PFSK-1 (cell line): ENCODE data around the gene WBP1L.

ENCODE experiments used
- FOXP2 ChIP-seq: optimal IDR thresholded peaks from 2 replicates; pipeline ENCODE3; 2011; ENCODE audit warnings: borderline replicate concordance, control low read depth, inconsistent platforms; ENCODE audit not compliant: insufficient read depth; ENCODE audit errors: extremely low read length, extremely low read depth
- POLR2AphosphoS5 ChIP-seq: IDR thresholded peaks from 2 replicates; pipeline ENCODE4 v1.6.1; 2012; ENCODE audit warnings: low read depth, mild to moderate bottlenecking, control low read depth, low read length, moderate library complexity
- REST ChIP-seq, 2 experiments: IDR thresholded peaks; 2 replicates each; pipeline versions ENCODE4 v1.6.1 to v1.8.0; 2011 to 2012; ENCODE audit warnings: low read depth in 2 of 2, low read length in 2 of 2, control low read depth in 1 of 2, inconsistent platforms in 1 of 2, mild to moderate bottlenecking in 1 of 2, moderate library complexity in 1 of 2; ENCODE audit not compliant: insufficient read depth in 1 of 2
- SIN3A ChIP-seq: IDR thresholded peaks from 2 replicates; pipeline ENCODE4 v1.6.1; 2012; ENCODE audit warnings: mild to moderate bottlenecking, low read length, moderate library complexity, borderline replicate concordance; ENCODE audit not compliant: insufficient read depth
- TAF1 ChIP-seq: IDR thresholded peaks from 2 replicates; pipeline ENCODE4 v1.6.1; 2012; ENCODE audit warnings: low read length, control low read depth, borderline replicate concordance; ENCODE audit not compliant: insufficient read depth

WBP1L gene

DNA sequence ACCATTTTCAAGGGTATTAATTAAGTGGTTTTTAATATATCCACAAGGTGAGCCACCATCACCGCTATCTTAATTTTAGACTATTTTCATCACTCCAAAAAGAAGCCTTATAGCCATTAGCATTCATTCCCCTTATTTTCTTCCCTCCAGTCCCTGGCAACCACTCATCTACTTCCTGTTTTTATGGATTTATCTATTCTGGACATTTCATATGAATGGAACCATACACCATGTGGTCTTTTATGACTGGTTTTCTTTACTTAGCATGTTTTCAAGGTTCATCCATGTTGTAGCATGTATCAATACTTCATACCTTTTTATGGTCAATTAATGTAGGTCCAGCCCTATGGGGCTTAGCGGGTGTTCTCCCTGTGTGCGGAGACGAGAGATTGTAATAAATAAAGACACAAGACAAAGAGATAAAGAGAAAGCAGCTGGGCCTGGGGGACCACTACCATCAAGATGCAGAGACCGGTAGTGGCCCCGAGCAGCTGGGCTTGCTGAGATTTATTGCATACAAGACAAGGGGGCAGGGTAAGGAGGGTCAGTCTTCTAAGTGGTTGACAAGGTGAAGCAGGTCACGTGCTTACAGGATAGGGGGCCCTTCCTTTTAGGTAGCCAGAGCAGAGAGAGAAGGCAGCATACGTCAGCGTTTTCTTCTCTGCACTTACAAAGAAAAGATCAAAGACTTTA, 14.6 kb downstream of the WBP1L start:
- TF ChIP-seq SIN3A (no peak), POLR2AphosphoS5 (no peak), FOXP2 (no peak), REST (IDR thresholded peaks at IDR 0.05; ENCODE audit: insufficient read depth in 1 of 2, low read depth in 2 of 2, low read length in 2 of 2) (no peak), TAF1 (no peak)

DNA sequence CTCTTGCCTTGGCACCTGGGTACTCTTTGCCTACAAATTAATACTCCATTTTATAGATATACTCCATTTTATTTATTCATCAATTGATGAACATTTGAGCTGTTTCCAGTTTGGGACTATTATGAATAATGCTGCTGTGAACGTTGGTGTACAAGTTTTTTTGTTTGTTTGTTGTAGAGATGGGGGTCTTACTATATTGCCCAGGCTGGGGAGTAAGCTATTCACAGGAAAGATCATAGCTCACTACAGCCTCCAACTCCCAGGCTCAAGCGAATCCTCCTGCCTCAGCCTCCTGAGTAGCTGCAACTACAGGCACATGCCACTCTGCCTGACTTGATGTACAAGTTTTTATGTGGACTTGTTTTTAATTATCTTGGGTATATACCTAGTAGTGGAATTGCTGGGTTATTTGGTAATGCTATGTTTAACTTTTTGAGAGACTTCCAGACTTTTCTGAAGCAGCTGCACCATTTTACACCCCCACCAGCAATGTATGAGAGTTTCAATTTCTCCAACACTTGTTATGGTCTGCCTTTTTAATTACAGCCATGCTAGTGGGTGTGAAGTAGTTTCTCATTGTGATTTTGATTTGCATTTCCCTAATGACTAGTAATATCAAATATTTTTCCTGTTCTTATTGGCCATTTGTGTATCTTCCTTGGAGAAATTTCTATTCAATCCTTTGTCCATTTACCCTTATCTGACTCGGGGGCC, 15.9 kb downstream of the WBP1L start:
- TF ChIP-seq REST (IDR thresholded peaks at IDR 0.05; ENCODE audit: insufficient read depth in 1 of 2, low read depth in 2 of 2, low read length in 2 of 2) (no peak), SIN3A (no peak), FOXP2 (no peak), TAF1 (no peak), POLR2AphosphoS5 (no peak)

GRCh38 chr10:102761981-102762380, 18.2 kb downstream of the WBP1L start:
- TF ChIP-seq FOXP2, result no peak
- no peak for TF ChIP-seq REST (IDR thresholded peaks at IDR 0.05; ENCODE audit: insufficient read depth in 1 of 2, low read depth in 2 of 2, low read length in 2 of 2)
- no peak for TF ChIP-seq POLR2AphosphoS5
- no peak for TF ChIP-seq SIN3A
- TF ChIP-seq TAF1, result no peak

GRCh38 chr10:102762401-102763015, 18.8 kb downstream of the WBP1L start:
- no peak for TF ChIP-seq SIN3A
- no peak for TF ChIP-seq POLR2AphosphoS5
- no peak for TF ChIP-seq TAF1
- no peak for TF ChIP-seq REST (IDR thresholded peaks at IDR 0.05; ENCODE audit: insufficient read depth in 1 of 2, low read depth in 2 of 2, low read length in 2 of 2)
- TF ChIP-seq FOXP2, result no peak
